Measurements from ENCODE around the gene MRPS26.

DNA sequence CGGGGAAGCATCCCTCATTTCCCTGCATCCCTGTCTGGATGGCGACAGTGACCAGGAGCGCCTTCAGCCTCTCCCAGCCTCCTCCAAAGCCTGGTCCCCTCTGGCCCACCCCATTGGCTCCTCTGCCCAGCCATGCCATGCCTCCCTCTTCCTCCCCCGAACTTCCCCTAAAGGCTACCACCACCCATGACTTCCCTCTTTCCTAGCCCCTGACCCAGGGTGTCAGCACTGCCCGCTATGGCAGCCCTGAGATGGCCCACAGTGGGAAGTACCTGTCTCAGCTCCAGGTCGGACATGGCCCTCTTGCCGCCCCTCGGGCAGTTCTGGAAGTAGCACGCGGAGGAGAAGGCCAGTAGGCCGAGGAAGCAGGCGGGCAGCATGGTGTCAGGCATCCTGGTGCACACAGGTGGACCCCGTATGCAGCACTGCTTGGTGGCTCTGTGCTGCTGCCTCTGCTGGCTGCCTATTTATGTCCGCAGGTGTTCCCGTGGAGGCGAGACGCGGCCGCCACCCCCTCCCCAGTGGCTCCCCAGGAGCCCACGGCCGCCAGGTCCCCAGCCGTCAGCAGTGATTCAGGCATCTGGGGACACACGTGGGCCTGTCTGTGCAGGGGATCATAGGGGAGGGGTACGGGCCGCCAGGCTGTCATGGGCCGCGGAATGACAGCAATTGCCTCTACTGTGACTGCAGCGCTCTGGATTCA, 38.6 kb downstream of the MRPS26 start, which contains the start of gene AVP:
- TF ChIP-seq, protein P1, sequence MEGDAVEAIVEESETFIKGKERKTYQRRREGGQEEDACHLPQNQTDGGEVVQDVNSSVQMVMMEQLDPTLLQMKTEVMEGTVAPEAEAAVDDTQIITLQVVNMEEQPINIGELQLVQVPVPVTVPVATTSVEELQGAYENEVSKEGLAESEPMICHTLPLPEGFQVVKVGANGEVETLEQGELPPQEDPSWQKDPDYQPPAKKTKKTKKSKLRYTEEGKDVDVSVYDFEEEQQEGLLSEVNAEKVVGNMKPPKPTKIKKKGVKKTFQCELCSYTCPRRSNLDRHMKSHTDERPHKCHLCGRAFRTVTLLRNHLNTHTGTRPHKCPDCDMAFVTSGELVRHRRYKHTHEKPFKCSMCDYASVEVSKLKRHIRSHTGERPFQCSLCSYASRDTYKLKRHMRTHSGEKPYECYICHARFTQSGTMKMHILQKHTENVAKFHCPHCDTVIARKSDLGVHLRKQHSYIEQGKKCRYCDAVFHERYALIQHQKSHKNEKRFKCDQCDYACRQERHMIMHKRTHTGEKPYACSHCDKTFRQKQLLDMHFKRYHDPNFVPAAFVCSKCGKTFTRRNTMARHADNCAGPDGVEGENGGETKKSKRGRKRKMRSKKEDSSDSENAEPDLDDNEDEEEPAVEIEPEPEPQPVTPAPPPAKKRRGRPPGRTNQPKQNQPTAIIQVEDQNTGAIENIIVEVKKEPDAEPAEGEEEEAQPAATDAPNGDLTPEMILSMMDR (IDR thresholded peaks at IDR 0.05), result no peak
- no peak for TF ChIP-seq POLR2A (IDR thresholded peaks at IDR 0.05)
